Sigmoid colon (tissue), 7 donors: ENCODE data around the gene FGF19. TPM values are rescaled to one million over a fixed set of nuclear protein-coding genes. Genes with fewer than 3 reads are reported as not detected.

Source experiments
- DNase-seq: peaks from one replicate; pipeline ENCODE4 v3.0.0-alpha.2; 2019
- H3K27ac ChIP-seq, 4 donors: fragments of 200-600 bp; sonication (generic); one replicate each; pipeline ENCODE4 v1.5.1; 2016 to 2019; ENCODE audit warnings: mild to moderate bottlenecking in 1 of 4
- H3K27me3 ChIP-seq, 3 donors: fragments of 200-600 bp; sonication (generic); one replicate each; pipeline ENCODE4 v1.5.1; 2019; ENCODE audit warnings: mild to moderate bottlenecking in 1 of 3
- H3K36me3 ChIP-seq, 4 donors: fragments of 200-600 bp; sonication (generic); one replicate each; pipeline ENCODE4 v1.5.1; 2016 to 2019
- H3K4me1 ChIP-seq, 4 donors: fragments of 200-600 bp; sonication (generic); one replicate each; pipeline ENCODE4 v1.5.1; 2017 to 2019
- H3K4me3 ChIP-seq, 4 donors: fragments of 200-600 bp; sonication (generic); one replicate each; pipeline ENCODE4 v1.5.1; 2017 to 2019; ENCODE audit warnings: mild to moderate bottlenecking in 2 of 4, moderate library complexity in 1 of 4
- H3K9me3 ChIP-seq, 4 donors: fragments of 200-600 bp in 3 of 4; sonication (generic) in 3 of 4; one replicate each; pipeline versions ENCODE4 v1.5.1 to v1.6.1; 2013 to 2019
- EP300 ChIP-seq, 4 donors: sonication (generic); formaldehyde crosslinking; IDR thresholded peaks; one replicate each; pipeline ENCODE4 v1.6.1; 2017; ENCODE audit warnings: antibody characterized with exemption in 4 of 4
- POLR2A ChIP-seq, 2 donors: fragments of 450-650 bp; IDR thresholded peaks; one replicate each; pipeline ENCODE4 v1.6.1; 2016; ENCODE audit warnings: antibody characterized with exemption in 2 of 2, mild to moderate bottlenecking in 2 of 2, moderate library complexity in 2 of 2
- POLR2AphosphoS5 ChIP-seq, 4 donors: sonication (generic); formaldehyde crosslinking; IDR thresholded peaks; one replicate each; pipeline ENCODE4 v1.6.1; 2017; ENCODE audit warnings: antibody characterized with exemption in 4 of 4
- WGBS, 2 donors: extraction: QIAGEN DNeasy Blood & Tissue Kit; methylation state at CpG; one replicate each; pipeline ENCODE4 v1.1.7; 2013; 5-methylcytosine and 5-hydroxymethylcytosine counted together
- intact Hi-C: fragments of 100-400 bp; cut with DNase I; formaldehyde crosslinking; loops from one replicate; pipeline ENCODE4 v1.15.1; 2023
- polyA plus RNA-seq, 3 donors: library from polyadenylated mRNA; stranded (reverse); fragments of 200-250 nt; gene quantifications; one replicate each; pipeline ENCODE4 v1.2.3, GENCODE V29; 2013
- total RNA-seq, 4 donors: library from RNA; depleted of rRNA; stranded (reverse); fragments of >200 nt; gene quantifications; one replicate each; pipeline ENCODE4 v1.1.0, GENCODE V29; 2016
- TF ChIP-seq, protein P1 (sequence below), 4 experiments: fragments of 450-650 bp in 3 of 4; fragments of 200-600 bp in 1 of 4; IDR thresholded peaks; one replicate each; pipeline ENCODE4 v1.5.1; 2016 to 2019; ENCODE audit warnings: antibody characterized with exemption in 4 of 4, mild to moderate bottlenecking in 3 of 4, moderate library complexity in 2 of 4
- donor health status: healthy with polysubstance abuse.
- donor health status: Bipolar disorder and iron deficiency.
- donor health status: healthy.

The FGF19 gene
- total and polyA plus RNA-seq, 7 donors = not detected

GRCh38 chr11:69708736-69709401, 5.0 kb upstream of the FGF19 start:
- 55 to 65% methylated on average over 15 of the region's 15 CpGs for WGBS, 2 donors
- H3K4me1 ChIP-seq = peaks cover 0 to 14% (median 10%) of the 10 kb centered on the region in 4 donors
- DNase-seq = no peak
- no peak overlapping the region for H3K27ac ChIP-seq
- peaks cover 20 to 48% (median 32%) of the 10 kb centered on the region in 3 donors for H3K27me3 ChIP-seq
- TF ChIP-seq EP300 (IDR thresholded peaks at IDR 0.05) (no peak), POLR2A (IDR thresholded peaks at IDR 0.05) (no peak), POLR2AphosphoS5 (IDR thresholded peaks at IDR 0.05) (no peak)
- TF ChIP-seq, protein P1, sequence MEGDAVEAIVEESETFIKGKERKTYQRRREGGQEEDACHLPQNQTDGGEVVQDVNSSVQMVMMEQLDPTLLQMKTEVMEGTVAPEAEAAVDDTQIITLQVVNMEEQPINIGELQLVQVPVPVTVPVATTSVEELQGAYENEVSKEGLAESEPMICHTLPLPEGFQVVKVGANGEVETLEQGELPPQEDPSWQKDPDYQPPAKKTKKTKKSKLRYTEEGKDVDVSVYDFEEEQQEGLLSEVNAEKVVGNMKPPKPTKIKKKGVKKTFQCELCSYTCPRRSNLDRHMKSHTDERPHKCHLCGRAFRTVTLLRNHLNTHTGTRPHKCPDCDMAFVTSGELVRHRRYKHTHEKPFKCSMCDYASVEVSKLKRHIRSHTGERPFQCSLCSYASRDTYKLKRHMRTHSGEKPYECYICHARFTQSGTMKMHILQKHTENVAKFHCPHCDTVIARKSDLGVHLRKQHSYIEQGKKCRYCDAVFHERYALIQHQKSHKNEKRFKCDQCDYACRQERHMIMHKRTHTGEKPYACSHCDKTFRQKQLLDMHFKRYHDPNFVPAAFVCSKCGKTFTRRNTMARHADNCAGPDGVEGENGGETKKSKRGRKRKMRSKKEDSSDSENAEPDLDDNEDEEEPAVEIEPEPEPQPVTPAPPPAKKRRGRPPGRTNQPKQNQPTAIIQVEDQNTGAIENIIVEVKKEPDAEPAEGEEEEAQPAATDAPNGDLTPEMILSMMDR (IDR thresholded peaks at IDR 0.05) = no peak
- no peak overlapping the region for H3K4me3 ChIP-seq
- H3K36me3 ChIP-seq = no peaks in the 10 kb centered on the region
- intact Hi-C loops = no loop called here
- no peaks in the 10 kb centered on the region for H3K9me3 ChIP-seq

GRCh38 chr11:69707176-69707575, 3.4 kb upstream of the FGF19 start:
- H3K4me3 ChIP-seq = no peak overlapping the region
- DNase-seq = no peak
- peaks cover 35 to 65% (median 49%) of the 10 kb centered on the region in 3 donors for H3K27me3 ChIP-seq
- intact Hi-C loops = no loop called here
- WGBS, 2 donors = 15 to 40% methylated on average over 7 of the region's 7 CpGs
- H3K36me3 ChIP-seq = no peaks in the 10 kb centered on the region
- H3K27ac ChIP-seq = no peak overlapping the region
- no peaks in the 10 kb centered on the region for H3K9me3 ChIP-seq
- TF ChIP-seq POLR2A (IDR thresholded peaks at IDR 0.05) (no peak), EP300 (IDR thresholded peaks at IDR 0.05) (no peak), POLR2AphosphoS5 (IDR thresholded peaks at IDR 0.05) (no peak)
- TF ChIP-seq, protein P1 (IDR thresholded peaks at IDR 0.05) = no peak
- H3K4me1 ChIP-seq = peaks cover 0 to 24% (median 18%) of the 10 kb centered on the region in 4 donors

- 30 to 51% methylated on average over 20 of the region's 20 CpGs for WGBS, 2 donors
- no peak for TF ChIP-seq POLR2AphosphoS5 (IDR thresholded peaks at IDR 0.05)
- TF ChIP-seq, protein P1 (IDR thresholded peaks at IDR 0.05) = no peak
- TF ChIP-seq EP300 (IDR thresholded peaks at IDR 0.05) = no peak
- no peak for TF ChIP-seq POLR2A (IDR thresholded peaks at IDR 0.05)
- Histone ChIP-seq H3K27me3 (peaks cover 38 to 76% (median 57%) of the 10 kb centered on the region in 3 donors), H3K27ac (no peak overlapping the region), H3K4me3 (no peak overlapping the region), H3K36me3 (no peaks in the 10 kb centered on the region), H3K4me1 (peaks cover 0 to 25% (median 18%) of the 10 kb centered on the region in 4 donors), H3K9me3 (no peaks in the 10 kb centered on the region)
- intact Hi-C loops = no loop called here
- DNase-seq = no peak
These were observed 2.3 kb upstream of the FGF19 start for GRCh38 chr11:69705901-69706787.

DNA sequence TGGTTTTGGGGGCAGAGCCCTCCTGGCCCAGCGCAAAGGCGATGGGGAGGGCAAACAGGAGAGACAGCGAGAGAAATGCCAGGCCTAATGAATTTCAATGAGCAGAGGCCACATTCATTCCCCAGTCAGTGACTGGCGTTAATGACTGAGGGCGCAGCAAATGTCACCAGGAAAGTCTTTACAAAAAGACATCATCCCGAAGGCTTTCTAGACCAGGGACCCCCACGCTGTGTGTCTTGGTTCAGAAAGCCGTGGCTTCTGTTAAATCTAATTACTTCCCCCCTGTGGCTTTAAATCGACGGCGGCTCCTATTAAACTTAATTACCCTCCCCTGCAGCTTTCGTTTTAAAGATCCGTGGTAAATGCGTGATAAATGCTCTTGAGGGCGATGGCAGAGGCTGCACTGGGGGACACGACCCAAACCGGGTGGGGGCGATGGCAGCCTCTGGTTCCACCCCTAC, 1.6 kb upstream of the FGF19 start:
- 6 to 15% methylated on average over 18 of the region's 18 CpGs for WGBS, 2 donors
- no peak overlapping the region for H3K27ac ChIP-seq
- TF ChIP-seq POLR2AphosphoS5 (IDR thresholded peaks at IDR 0.05) (no peak), POLR2A (IDR thresholded peaks at IDR 0.05) (no peak), EP300 (IDR thresholded peaks at IDR 0.05) (no peak)
- TF ChIP-seq, protein P1 (IDR thresholded peaks at IDR 0.05) = no peak
- no peaks in the 10 kb centered on the region for H3K9me3 ChIP-seq
- no peak for DNase-seq
- no peak overlapping the region for H3K4me3 ChIP-seq
- no peaks in the 10 kb centered on the region for H3K36me3 ChIP-seq
- peaks cover 0 to 25% (median 18%) of the 10 kb centered on the region in 4 donors for H3K4me1 ChIP-seq
- intact Hi-C loops = no loop called here
- H3K27me3 ChIP-seq = peaks cover 38 to 80% (median 64%) of the 10 kb centered on the region in 3 donors
